Measurements from ENCODE around the gene CTNND2.
"Not testable (repeated sequence)": the region's sequence is repeated elsewhere in the genome, so short reads cannot be mapped to it uniquely, and the experiment has no call there.

CTNND2 gene

GRCh38 chr5:11319836-11320580, 584.2 kb downstream of the CTNND2 start:
- DNase-seq (ENCODE audit: low read depth, low spot score): no peak

GRCh38 chr5:11313694-11314093, 590.6 kb downstream of the CTNND2 start:
- DNase-seq (ENCODE audit: low read depth, low spot score): not testable (repeated sequence)

GRCh38 chr5:11311731-11312130, 592.5 kb downstream of the CTNND2 start:
- DNase-seq (ENCODE audit: low read depth, low spot score): no peak

- DNase-seq (ENCODE audit: low read depth, low spot score): no peak
These were observed 593.0 kb downstream of the CTNND2 start for GRCh38 chr5:11311272-11311671.

- no peak for DNase-seq (ENCODE audit: low read depth, low spot score)
These were observed 594.1 kb downstream of the CTNND2 start for GRCh38 chr5:11310158-11310557.

GRCh38 chr5:11306365-11306764, 597.9 kb downstream of the CTNND2 start:
- DNase-seq (ENCODE audit: low read depth, low spot score): no peak

- no peak for DNase-seq (ENCODE audit: low read depth, low spot score)
These were observed 599.0 kb downstream of the CTNND2 start for GRCh38 chr5:11305245-11305644.

- DNase-seq (ENCODE audit: low read depth, low spot score): no peak
These were observed 599.6 kb downstream of the CTNND2 start for GRCh38 chr5:11304641-11305040.

GRCh38 chr5:11302663-11303062, 601.6 kb downstream of the CTNND2 start:
- no peak for DNase-seq (ENCODE audit: low read depth, low spot score)

- DNase-seq (ENCODE audit: low read depth, low spot score): no peak
These were observed 603.1 kb downstream of the CTNND2 start for GRCh38 chr5:11301171-11301570.

GRCh38 chr5:11300736-11301135, 603.5 kb downstream of the CTNND2 start:
- DNase-seq (ENCODE audit: low read depth, low spot score): no peak

GRCh38 chr5:11298877-11299276, 605.4 kb downstream of the CTNND2 start:
- DNase-seq (ENCODE audit: low read depth, low spot score): no peak

- no peak for DNase-seq (ENCODE audit: low read depth, low spot score)
These were observed 610.7 kb downstream of the CTNND2 start for GRCh38 chr5:11293523-11293922.

- DNase-seq (ENCODE audit: low read depth, low spot score): no peak
These were observed 611.4 kb downstream of the CTNND2 start for GRCh38 chr5:11292648-11293356.

- no peak for DNase-seq (ENCODE audit: low read depth, low spot score)
These were observed 614.5 kb downstream of the CTNND2 start for GRCh38 chr5:11289733-11290132.

GRCh38 chr5:11289208-11289607, 615.0 kb downstream of the CTNND2 start:
- no peak for DNase-seq (ENCODE audit: low read depth, low spot score)

- no peak for DNase-seq (ENCODE audit: low read depth, low spot score)
These were observed 622.4 kb downstream of the CTNND2 start for GRCh38 chr5:11281842-11282241.

GRCh38 chr5:11277323-11277722, 626.9 kb downstream of the CTNND2 start:
- no peak for DNase-seq (ENCODE audit: low read depth, low spot score)

GRCh38 chr5:11273180-11273903, 630.9 kb downstream of the CTNND2 start:
- no peak for DNase-seq (ENCODE audit: low read depth, low spot score)

GRCh38 chr5:11269515-11269914, 634.7 kb downstream of the CTNND2 start:
- DNase-seq (ENCODE audit: low read depth, low spot score): no peak

GRCh38 chr5:11268891-11269290, 635.4 kb downstream of the CTNND2 start:
- no peak for DNase-seq (ENCODE audit: low read depth, low spot score)

GRCh38 chr5:11266331-11266730, 637.9 kb downstream of the CTNND2 start:
- DNase-seq (ENCODE audit: low read depth, low spot score): no peak

- DNase-seq (ENCODE audit: low read depth, low spot score): no peak
These were observed 643.0 kb downstream of the CTNND2 start for GRCh38 chr5:11261241-11261640.
